ENCODE results near the gene TBCCD1.
"Not testable (repeated sequence)": the region's sequence is repeated elsewhere in the genome, so short reads cannot be mapped to it uniquely, and the experiment has no call there.

The TBCCD1 gene

DNA sequence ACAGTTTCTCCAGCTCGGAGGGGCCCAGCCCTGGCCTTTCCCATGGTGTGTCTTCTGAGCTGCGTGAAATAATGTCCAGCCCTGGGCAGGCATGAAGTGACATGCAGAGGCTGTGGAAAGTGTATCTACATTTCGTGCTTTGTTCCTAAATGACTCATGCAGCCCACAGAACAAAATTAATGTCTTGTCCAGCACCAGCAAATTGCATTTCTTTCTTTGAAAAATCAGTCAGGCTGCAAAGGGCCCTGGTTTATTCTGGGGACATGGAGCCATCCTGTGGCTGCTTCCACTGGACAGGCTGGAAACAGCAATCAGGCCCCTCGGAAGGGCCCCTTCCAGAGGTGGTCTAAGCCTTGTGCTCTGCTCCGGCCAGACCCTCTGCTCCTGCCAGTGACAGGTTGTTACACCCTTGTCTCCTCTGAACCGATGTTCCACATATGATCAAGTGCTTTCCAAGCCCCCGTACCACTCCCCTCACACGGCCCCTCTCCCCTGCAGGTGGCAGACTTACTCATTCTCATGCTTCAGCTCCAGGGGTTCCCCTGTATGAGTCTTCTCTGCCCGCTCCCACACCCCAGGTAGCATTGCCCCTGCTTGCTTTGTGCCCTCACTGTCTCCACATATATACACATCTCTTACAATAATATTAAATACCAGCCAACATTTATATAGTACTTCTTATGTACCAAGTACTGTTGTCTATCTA lies 56.6 kb downstream of the TBCCD1 start:
- H3K36me3 ChIP-seq (ENCODE audit: control insufficient read depth, insufficient read depth, low read length): no peaks in the 10 kb centered on the region
- no peaks in the 10 kb centered on the region for H3K27me3 ChIP-seq (ENCODE audit: control insufficient read depth, insufficient read depth, low read length)
- no peak overlapping the region for H3K27ac ChIP-seq (ENCODE audit: low read depth, low read length)
- no peak overlapping the region for H3K4me3 ChIP-seq (ENCODE audit: low read length)
- H3K9ac ChIP-seq (ENCODE audit: low read length): no peak overlapping the region
- H3K4me1 ChIP-seq (ENCODE audit: control insufficient read depth, insufficient read depth, low read length): no peaks in the 10 kb centered on the region

DNA sequence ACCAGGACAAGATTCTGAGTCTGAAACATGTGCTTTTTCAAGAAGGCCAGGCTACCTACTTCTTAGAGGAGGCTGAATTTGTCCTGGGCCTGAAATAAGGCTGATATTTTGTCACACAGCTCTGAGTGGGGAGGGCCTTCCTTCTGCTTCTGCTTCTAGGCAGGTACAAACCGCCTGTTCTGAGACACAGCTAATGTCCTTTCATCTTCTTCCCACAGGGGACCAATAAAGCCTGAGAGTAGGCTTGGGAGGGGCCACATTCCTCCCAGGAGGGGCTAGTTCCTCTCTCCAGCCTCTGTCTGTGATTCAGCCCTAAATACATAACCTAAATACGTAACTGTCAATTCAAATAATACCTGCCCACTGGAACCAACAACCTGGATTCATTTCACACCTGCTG lies 57.7 kb downstream of the TBCCD1 start:
- H3K27me3 ChIP-seq (ENCODE audit: control insufficient read depth, insufficient read depth, low read length): no peaks in the 10 kb centered on the region
- H3K36me3 ChIP-seq (ENCODE audit: control insufficient read depth, insufficient read depth, low read length): no peaks in the 10 kb centered on the region
- H3K4me3 ChIP-seq (ENCODE audit: low read length): no peak overlapping the region
- H3K4me1 ChIP-seq (ENCODE audit: control insufficient read depth, insufficient read depth, low read length): no peaks in the 10 kb centered on the region
- no peak overlapping the region for H3K9ac ChIP-seq (ENCODE audit: low read length)
- no peak overlapping the region for H3K27ac ChIP-seq (ENCODE audit: low read depth, low read length)

DNA sequence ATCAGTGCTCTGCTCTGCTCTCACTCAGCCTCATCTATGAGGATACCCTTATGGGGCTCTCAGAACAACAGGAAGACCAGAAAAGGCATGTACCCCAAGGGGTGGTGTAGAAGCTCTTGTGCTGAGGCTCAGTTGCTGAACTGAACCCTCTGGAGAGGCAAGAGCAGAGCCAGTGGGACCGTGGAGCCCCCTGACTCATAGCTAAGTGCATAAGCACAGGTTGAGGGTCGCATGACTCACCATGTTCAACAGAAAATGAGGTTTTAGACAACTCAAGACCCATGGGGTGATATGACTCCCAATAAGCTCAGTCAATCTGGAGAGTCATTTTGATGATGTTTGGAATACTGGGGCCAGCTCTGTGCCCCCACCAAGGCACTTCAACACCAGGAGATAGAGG lies 60.3 kb downstream of the TBCCD1 start:
- no peak overlapping the region for H3K4me3 ChIP-seq (ENCODE audit: low read length)
- no peak overlapping the region for H3K9ac ChIP-seq (ENCODE audit: low read length)
- no peaks in the 10 kb centered on the region for H3K27me3 ChIP-seq (ENCODE audit: control insufficient read depth, insufficient read depth, low read length)
- no peak overlapping the region for H3K27ac ChIP-seq (ENCODE audit: low read depth, low read length)
- H3K4me1 ChIP-seq (ENCODE audit: control insufficient read depth, insufficient read depth, low read length): no peaks in the 10 kb centered on the region
- no peaks in the 10 kb centered on the region for H3K36me3 ChIP-seq (ENCODE audit: control insufficient read depth, insufficient read depth, low read length)

- no peaks in the 10 kb centered on the region for H3K36me3 ChIP-seq (ENCODE audit: control insufficient read depth, insufficient read depth, low read length)
- no peak overlapping the region for H3K9ac ChIP-seq (ENCODE audit: low read length)
- no peak overlapping the region for H3K4me3 ChIP-seq (ENCODE audit: low read length)
- no peaks in the 10 kb centered on the region for H3K4me1 ChIP-seq (ENCODE audit: control insufficient read depth, insufficient read depth, low read length)
- H3K27me3 ChIP-seq (ENCODE audit: control insufficient read depth, insufficient read depth, low read length): no peaks in the 10 kb centered on the region
- H3K27ac ChIP-seq (ENCODE audit: low read depth, low read length): no peak overlapping the region
These were observed 60.9 kb downstream of the TBCCD1 start for GRCh38 chr3:186506191-186506739.

DNA sequence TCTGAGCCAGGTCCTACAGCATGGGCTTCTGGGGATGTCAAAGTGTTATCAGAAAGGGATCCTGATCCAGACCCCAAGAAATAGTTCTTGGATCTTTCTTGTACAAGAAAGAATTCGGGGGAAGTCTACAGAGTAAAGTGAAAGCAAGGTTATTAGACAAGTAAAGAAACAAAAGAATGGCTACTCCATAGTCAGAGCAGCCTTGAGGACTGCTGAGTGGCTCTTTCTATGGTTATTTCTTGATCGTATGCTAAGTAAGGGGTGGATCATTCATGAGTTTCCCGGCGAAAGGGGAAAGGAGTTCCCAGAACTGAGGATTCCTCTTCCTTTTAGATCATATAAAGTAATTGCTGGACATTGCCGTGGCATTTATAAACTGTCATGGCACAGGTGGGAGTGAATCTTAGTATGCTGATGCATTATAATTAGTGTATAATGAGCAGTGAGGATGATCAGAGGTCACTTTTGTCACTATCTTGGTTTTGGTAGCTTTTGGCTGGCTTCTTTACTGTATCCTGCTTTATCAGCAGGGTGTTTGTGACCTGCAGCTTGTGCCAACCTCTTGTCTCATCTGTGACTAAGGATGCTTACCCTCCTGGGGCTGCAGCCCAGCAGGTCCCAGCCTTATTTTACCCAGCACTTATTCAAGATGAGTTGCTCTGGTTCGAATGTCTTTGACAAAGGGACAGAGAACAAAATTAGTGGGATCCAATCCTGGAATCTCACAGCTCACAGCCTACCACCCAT lies 64.0 kb downstream of the TBCCD1 start:
- Histone ChIP-seq H3K9ac (ENCODE audit: low read length) (no peak overlapping the region), H3K36me3 (ENCODE audit: control insufficient read depth, insufficient read depth, low read length) (no peaks in the 10 kb centered on the region), H3K27me3 (ENCODE audit: control insufficient read depth, insufficient read depth, low read length) (no peaks in the 10 kb centered on the region), H3K4me1 (ENCODE audit: control insufficient read depth, insufficient read depth, low read length) (no peaks in the 10 kb centered on the region), H3K4me3 (ENCODE audit: low read length) (no peak overlapping the region), H3K27ac (ENCODE audit: low read depth, low read length) (no peak overlapping the region)

DNA sequence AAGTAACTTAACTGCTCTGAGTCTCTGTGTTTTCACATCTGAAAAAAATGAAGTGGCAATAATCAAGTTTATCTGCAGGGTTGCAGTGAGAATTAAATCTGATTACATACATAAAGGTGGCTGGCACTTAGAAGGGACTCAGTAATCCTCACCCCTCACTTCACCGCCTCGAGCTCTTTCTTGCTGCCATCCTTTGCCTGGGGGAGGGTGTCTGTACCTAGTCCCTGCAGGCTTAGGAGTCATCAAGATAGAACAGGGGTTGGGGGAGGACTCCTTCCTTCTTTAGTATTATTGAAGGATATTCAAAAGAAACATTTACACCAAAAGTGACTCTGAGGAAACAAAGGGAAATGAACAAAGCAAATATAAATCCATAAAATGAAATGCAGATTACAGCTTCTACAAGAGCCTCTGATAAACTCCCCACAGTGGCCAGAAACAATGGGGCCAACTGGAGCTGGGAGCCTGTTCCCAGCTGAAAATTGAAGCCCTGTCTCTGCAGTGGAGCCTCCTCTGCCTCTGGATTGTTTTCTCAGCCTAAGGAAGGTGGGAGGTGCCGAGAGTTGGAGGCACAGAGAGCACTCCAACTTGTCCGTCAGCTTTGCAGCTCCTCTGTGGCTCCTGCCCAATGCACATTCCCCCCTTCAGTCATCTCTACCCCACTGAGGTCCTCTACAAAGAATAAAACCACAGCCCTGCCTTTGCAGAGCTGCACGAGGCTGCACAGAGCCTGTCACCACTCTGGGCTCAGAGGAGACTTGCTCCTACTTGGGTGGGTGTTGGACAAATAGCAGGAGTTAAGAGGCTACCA lies 64.8 kb downstream of the TBCCD1 start:
- Histone ChIP-seq H3K4me1 (ENCODE audit: control insufficient read depth, insufficient read depth, low read length) (no peaks in the 10 kb centered on the region), H3K27ac (ENCODE audit: low read depth, low read length) (no peak overlapping the region), H3K9ac (ENCODE audit: low read length) (no peak overlapping the region), H3K4me3 (ENCODE audit: low read length) (no peak overlapping the region), H3K27me3 (ENCODE audit: control insufficient read depth, insufficient read depth, low read length) (no peaks in the 10 kb centered on the region), H3K36me3 (ENCODE audit: control insufficient read depth, insufficient read depth, low read length) (no peaks in the 10 kb centered on the region)

DNA sequence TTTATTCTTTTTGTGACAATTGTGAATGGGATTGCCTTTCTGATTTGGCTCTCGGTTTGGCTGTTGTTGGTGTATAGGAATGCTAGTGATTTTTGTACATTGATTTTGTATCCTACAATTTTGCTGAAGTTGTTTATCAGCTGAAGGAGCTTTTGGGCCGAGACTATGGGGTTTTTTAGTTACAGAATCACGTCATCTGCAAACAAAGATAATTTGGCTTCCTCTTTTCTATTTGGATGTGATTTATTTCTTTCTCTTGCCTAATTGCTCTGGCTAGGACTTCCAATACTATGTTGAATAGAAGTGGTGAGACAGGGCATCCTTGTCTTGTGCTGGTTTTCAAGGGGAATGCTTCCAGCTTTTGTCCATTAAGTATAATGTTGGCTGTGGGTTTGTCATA lies 67.2 kb downstream of the TBCCD1 start:
- not testable (repeated sequence) for H3K36me3 ChIP-seq (ENCODE audit: control insufficient read depth, insufficient read depth, low read length); H3K27ac ChIP-seq (ENCODE audit: low read depth, low read length)

DNA sequence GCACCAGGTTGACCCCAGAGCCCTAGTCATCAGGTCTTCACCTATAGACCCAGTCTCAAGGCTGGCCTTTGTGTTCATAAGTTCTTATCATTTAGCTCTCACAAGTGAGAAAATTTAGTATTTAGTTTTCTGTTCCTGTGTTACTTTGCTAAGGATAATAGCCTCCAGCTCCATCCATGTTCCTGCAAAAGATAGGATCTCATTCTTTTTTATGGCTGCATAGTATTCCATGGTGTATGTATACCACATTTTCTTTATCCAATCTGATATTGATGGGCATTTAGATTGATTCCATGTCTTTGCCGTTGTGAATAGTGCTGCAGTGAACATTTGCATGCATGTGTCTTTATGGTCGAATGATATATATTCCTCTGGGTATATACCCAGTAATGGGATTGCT lies 69.1 kb downstream of the TBCCD1 start:
- H3K4me1 ChIP-seq (ENCODE audit: control insufficient read depth, insufficient read depth, low read length); H3K27ac ChIP-seq (ENCODE audit: low read depth, low read length); H3K4me3 ChIP-seq (ENCODE audit: low read length); H3K9ac ChIP-seq (ENCODE audit: low read length); H3K36me3 ChIP-seq (ENCODE audit: control insufficient read depth, insufficient read depth, low read length); H3K27me3 ChIP-seq (ENCODE audit: control insufficient read depth, insufficient read depth, low read length): not testable (repeated sequence)

More for the DNA sequence above, 67.2 kb downstream of the TBCCD1 start:
- H3K4me3 ChIP-seq (ENCODE audit: low read length); H3K9ac ChIP-seq (ENCODE audit: low read length); H3K4me1 ChIP-seq (ENCODE audit: control insufficient read depth, insufficient read depth, low read length); H3K27me3 ChIP-seq (ENCODE audit: control insufficient read depth, insufficient read depth, low read length): not testable (repeated sequence)

GRCh38 chr3:186497608-186498007 lies 69.5 kb downstream of the TBCCD1 start:
- Histone ChIP-seq H3K4me1 (ENCODE audit: control insufficient read depth, insufficient read depth, low read length) (no peaks in the 10 kb centered on the region), H3K4me3 (ENCODE audit: low read length) (no peak overlapping the region), H3K9ac (ENCODE audit: low read length) (no peak overlapping the region), H3K27me3 (ENCODE audit: control insufficient read depth, insufficient read depth, low read length) (no peaks in the 10 kb centered on the region), H3K27ac (ENCODE audit: low read depth, low read length) (no peak overlapping the region), H3K36me3 (ENCODE audit: control insufficient read depth, insufficient read depth, low read length) (no peaks in the 10 kb centered on the region)

DNA sequence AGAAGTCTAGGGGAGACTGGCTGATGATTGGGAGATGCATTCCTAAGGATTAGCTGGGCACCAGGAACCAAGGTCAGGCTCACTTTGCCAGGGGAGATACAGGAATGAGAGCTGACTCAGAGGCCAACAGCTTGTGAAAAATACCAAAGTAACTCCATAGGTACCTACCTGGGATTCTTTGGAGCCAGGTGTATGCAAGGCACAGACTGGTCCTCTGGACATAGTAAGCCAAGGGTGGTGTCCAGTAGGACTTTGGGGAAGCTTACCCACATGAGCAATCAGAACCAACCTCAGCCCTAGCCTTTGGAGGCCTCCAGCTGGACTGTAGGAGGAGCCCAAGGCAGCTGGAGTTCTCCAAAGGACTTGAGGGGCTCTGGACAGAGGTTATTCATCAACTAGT lies 70.5 kb downstream of the TBCCD1 start:
- Histone ChIP-seq H3K36me3 (ENCODE audit: control insufficient read depth, insufficient read depth, low read length) (no peaks in the 10 kb centered on the region), H3K27me3 (ENCODE audit: control insufficient read depth, insufficient read depth, low read length) (no peaks in the 10 kb centered on the region), H3K4me3 (ENCODE audit: low read length) (no peak overlapping the region), H3K4me1 (ENCODE audit: control insufficient read depth, insufficient read depth, low read length) (no peaks in the 10 kb centered on the region), H3K9ac (ENCODE audit: low read length) (no peak overlapping the region), H3K27ac (ENCODE audit: low read depth, low read length) (no peak overlapping the region)

All from rectal smooth muscle tissue (tissue), 1 donor.